Activated CD8-positive, alpha-beta T cell treated with anti-CD3 and anti-CD28 coated beads, Interleukin-2, amount 10 ng/mL, durations not matched to agents 7 days and 5 days (primary cell): Measurements from ENCODE around the gene MOV10L1. TPM values are rescaled to one million over a fixed set of nuclear protein-coding genes. Genes with fewer than 3 reads are reported as not detected.
"Not testable (repeated sequence)": the region's sequence is repeated elsewhere in the genome, so short reads cannot be mapped to it uniquely, and the experiment has no call there.

ENCODE experiments used
- ATAC-seq: fragments of 150-1000 bp; cut with Tn5 transposase; one replicate; pipeline ENCODE4 v1.10.0; 2021; ENCODE audit warnings: moderate library complexity
- CTCF ChIA-PET: fragments of 350-600 bp; sonication (Branson Sonifier 250); formaldehyde crosslinking; loops from one replicate; lab custom pipeline; 2021; ENCODE audit warnings: antibody characterized with exemption; lab: Charles Lee
- POLR2A ChIA-PET: fragments of 350-600 bp; sonication (Branson Sonifier 250); formaldehyde crosslinking; loops from one replicate; lab custom pipeline; 2021; ENCODE audit warnings: antibody characterized with exemption; lab: Charles Lee
- DNase-seq: peaks from one replicate; pipeline ENCODE4 v3.0.0-alpha.2; 2020
- H3K27ac Mint-ChIP-seq: one replicate; pipeline ENCODE4 v1.8.0; 2021; ENCODE audit warnings: mild to moderate bottlenecking, mixed read lengths
- H3K27me3 Mint-ChIP-seq: one replicate; pipeline ENCODE4 v1.8.0; 2021; ENCODE audit warnings: low read depth, mixed read lengths
- H3K36me3 Mint-ChIP-seq: one replicate; pipeline ENCODE4 v1.8.0; 2021; ENCODE audit warnings: low read depth, mixed read lengths
- H3K4me1 Mint-ChIP-seq: one replicate; pipeline ENCODE4 v1.8.0; 2021; ENCODE audit warnings: low read depth, mixed read lengths
- H3K4me3 Mint-ChIP-seq: one replicate; pipeline ENCODE4 v1.8.0; 2021; ENCODE audit warnings: mild to moderate bottlenecking, mixed read lengths
- H3K9me3 Mint-ChIP-seq: one replicate; pipeline ENCODE4 v1.8.0; 2022; ENCODE audit warnings: mixed read lengths; ENCODE audit not compliant: insufficient read depth
- total RNA-seq, 2 experiments: library from RNA; stranded (reverse); gene quantifications; one replicate each; pipeline ENCODE4 v1.2.3, GENCODE V29; 2021

Gene MOV10L1
- total RNA-seq, 2 experiments from 2014 or later, result not detected

DNA sequence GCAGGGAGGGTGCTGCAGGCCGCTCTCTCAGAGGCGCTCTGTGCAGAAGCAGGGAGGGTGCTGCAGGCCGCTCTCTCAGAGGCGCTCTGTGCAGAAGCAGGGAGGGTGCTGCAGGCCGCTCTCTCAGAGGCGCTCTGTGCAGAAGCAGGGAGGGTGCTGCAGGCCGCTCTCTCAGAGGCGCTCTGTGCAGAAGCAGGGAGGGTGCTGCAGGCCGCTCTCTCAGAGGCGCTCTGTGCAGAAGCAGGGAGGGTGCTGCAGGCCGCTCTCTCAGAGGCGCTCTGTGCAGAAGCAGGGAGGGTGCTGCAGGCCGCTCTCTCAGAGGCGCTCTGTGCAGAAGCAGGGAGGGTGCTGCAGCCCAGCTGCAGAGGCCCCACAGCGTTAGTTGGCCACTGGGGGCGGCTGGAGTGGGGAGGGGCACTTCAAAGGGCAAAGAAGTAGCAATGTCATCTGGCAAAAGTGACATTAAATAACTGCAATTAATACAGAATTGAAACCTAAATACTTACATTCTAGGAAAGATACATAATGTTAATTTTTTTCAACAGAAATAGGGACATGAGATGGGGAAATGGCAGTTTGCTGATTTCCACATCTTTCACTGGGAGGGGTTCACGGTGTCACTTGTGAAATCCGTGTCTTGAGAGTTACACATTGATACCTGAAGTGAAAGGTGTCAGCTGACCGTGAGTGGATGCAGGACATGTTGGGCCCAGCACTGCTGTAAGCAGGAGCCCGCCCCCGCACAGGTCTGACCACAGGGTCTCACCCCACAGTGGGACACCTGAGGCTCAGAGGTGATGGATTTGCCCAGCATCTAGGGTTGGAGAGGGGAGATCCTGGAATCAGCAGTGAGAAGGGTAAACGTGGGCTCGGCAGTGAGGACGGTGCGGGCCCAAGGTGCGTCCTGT is 57.7 kb downstream of the MOV10L1 start:
- POLR2A ChIA-PET, result interaction anchor here (0.7 kb wide), 1 partner anchor 51 kb away, joined by 3 read pairs; no protein-coding TSS in a partner anchor

GRCh38 chr22:50148166-50148500 is 58.3 kb downstream of the MOV10L1 start:
- ATAC-seq (no peak), DNase-seq (no peak)
- Mint-ChIP-seq H3K4me1 (peaks cover 5% of the 10 kb centered on the region), H3K36me3 (no peaks in the 10 kb centered on the region), H3K27me3 (peaks cover 3% of the 10 kb centered on the region), H3K9me3 (no peaks in the 10 kb centered on the region), H3K4me3 (no peak overlapping the region), H3K27ac (no peak overlapping the region)
- POLR2A ChIA-PET, result no interaction called here
- CTCF ChIA-PET, result interaction anchor here (1.6 to 2.7 kb wide), 4 partner anchors 19 to 63 kb away, joined by 5 to 15 read pairs (median 6); no protein-coding TSS in a partner anchor

More for the DNA sequence above, 57.7 kb downstream of the MOV10L1 start:
- H3K36me3 Mint-ChIP-seq, ATAC-seq, H3K9me3 Mint-ChIP-seq, H3K4me3 Mint-ChIP-seq, DNase-seq, H3K27me3 Mint-ChIP-seq, H3K4me1 Mint-ChIP-seq, H3K27ac Mint-ChIP-seq: not testable (repeated sequence)
- CTCF ChIA-PET, result interaction anchor here (1.6 to 2.7 kb wide), 4 partner anchors 18 to 64 kb away, joined by 5 to 15 read pairs (median 6); no protein-coding TSS in a partner anchor

- CTCF ChIA-PET, result interaction anchor here (0.9 to 2.7 kb wide), 12 partner anchors 13 to 95 kb away, joined by 3 to 15 read pairs (median 5); partner anchors contain the start of genes MLC1 and TUBGCP6
- ATAC-seq (peak; percentile 98), DNase-seq (peak; percentile 84)
- Mint-ChIP-seq H3K9me3 (no peaks in the 10 kb centered on the region), H3K4me1 (peaks cover 5% of the 10 kb centered on the region), H3K27me3 (no peaks in the 10 kb centered on the region), H3K4me3 (no peak overlapping the region), H3K36me3 (no peaks in the 10 kb centered on the region), H3K27ac (no peak overlapping the region)
- POLR2A ChIA-PET, result interaction anchor here (1.0 to 2.4 kb wide), 2 partner anchors 42 to 64 kb away, joined by 4 to 7 read pairs; no protein-coding TSS in a partner anchor
Measured at GRCh38 chr22:50148991-50149721, 59.4 kb downstream of the MOV10L1 start.

- Mint-ChIP-seq H3K36me3 (no peaks in the 10 kb centered on the region), H3K27ac (no peak overlapping the region)
- POLR2A ChIA-PET, result interaction anchor here (2.4 kb wide), 1 partner anchor 40 kb away, joined by 7 read pairs; no protein-coding TSS in a partner anchor
Measured at GRCh38 chr22:50150161-50151129, 60.6 kb downstream of the MOV10L1 start.

GRCh38 chr22:50151571-50152537 is 62.0 kb downstream of the MOV10L1 start:
- H3K36me3 Mint-ChIP-seq, result no peaks in the 10 kb centered on the region
- CTCF ChIA-PET, result interaction anchor here (1.8 kb wide), 1 partner anchor 9 kb away, joined by 6 read pairs; no protein-coding TSS in a partner anchor
- POLR2A ChIA-PET, result no interaction called here
- no peak overlapping the region for H3K4me3 Mint-ChIP-seq
- DNase-seq, result no peak
- no peaks in the 10 kb centered on the region for H3K9me3 Mint-ChIP-seq
- peaks cover 5% of the 10 kb centered on the region for H3K4me1 Mint-ChIP-seq
- no peaks in the 10 kb centered on the region for H3K27me3 Mint-ChIP-seq
- no peak for ATAC-seq
- H3K27ac Mint-ChIP-seq, result no peak overlapping the region

More at GRCh38 chr22:50150161-50151129, 60.6 kb downstream of the MOV10L1 start:
- Mint-ChIP-seq H3K9me3 (no peaks in the 10 kb centered on the region), H3K4me1 (peaks cover 5% of the 10 kb centered on the region), H3K27me3 (no peaks in the 10 kb centered on the region), H3K4me3 (no peak overlapping the region)
- CTCF ChIA-PET, result interaction anchor here (1.4 to 2.7 kb wide), 5 partner anchors 53 to 94 kb away, joined by 3 to 15 read pairs (median 6); partner anchors contain the start of gene TUBGCP6
- no peak for DNase-seq
- no peak for ATAC-seq

DNA sequence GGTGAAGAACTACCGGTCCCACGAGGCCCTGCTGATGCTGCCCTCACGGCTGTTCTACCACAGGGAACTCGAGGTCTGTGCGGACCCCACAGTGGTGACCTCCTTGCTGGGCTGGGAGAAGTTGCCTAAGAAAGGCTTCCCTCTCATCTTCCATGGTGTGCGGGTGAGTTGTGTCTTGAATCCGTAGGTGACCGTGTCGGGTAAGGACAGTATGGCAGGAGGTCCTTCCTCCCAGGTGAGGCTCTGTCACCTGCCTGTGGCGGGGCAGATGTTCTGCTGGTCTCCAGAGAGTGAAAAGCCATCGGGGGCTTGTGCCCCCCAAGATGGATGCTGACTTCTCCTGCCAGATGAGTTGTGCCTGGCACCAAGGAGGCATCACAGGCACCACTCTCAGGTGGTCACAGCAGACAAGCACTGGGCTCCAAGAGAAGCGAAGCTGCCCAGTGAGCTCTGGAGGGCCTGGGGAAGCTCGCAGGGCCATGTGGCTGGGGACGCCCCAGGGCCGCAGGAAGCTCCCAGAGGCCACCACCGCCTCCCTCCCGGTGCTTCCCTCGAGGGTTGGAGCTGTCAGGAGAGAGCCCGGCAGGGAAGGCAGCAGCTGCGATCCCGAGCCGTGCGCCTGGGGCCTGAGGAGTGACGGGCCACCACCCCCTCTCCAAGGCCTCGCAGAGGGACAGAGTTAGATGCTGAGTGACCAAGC is 63.4 kb downstream of the MOV10L1 start:
- Mint-ChIP-seq H3K9me3 (no peaks in the 10 kb centered on the region), H3K4me1 (peaks cover 5% of the 10 kb centered on the region), H3K27ac (no peak overlapping the region), H3K4me3 (no peak overlapping the region), H3K27me3 (peaks cover 5% of the 10 kb centered on the region), H3K36me3 (no peaks in the 10 kb centered on the region)
- no peak for ATAC-seq
- DNase-seq, result no peak
- ChIA-PET POLR2A (no interaction called here), CTCF (interaction anchor here (1.8 kb wide), 1 partner anchor 11 kb away, joined by 6 read pairs; no protein-coding TSS in a partner anchor)

GRCh38 chr22:50153756-50154140 is 63.9 kb downstream of the MOV10L1 start:
- CTCF ChIA-PET, result no interaction called here
- H3K36me3 Mint-ChIP-seq, result no peaks in the 10 kb centered on the region
- H3K27ac Mint-ChIP-seq, result no peak overlapping the region
- ATAC-seq (no peak), DNase-seq (no peak)
- POLR2A ChIA-PET, result no interaction called here
- H3K4me1 Mint-ChIP-seq, result peaks cover 5% of the 10 kb centered on the region
- no peaks in the 10 kb centered on the region for H3K9me3 Mint-ChIP-seq
- H3K4me3 Mint-ChIP-seq, result no peak overlapping the region
- peaks cover 5% of the 10 kb centered on the region for H3K27me3 Mint-ChIP-seq

GRCh38 chr22:50157709-50158375 is 68.0 kb downstream of the MOV10L1 start:
- CTCF ChIA-PET, result interaction anchor here (1.6 kb wide), 1 partner anchor 53 kb away, joined by 3 read pairs; no protein-coding TSS in a partner anchor
- POLR2A ChIA-PET, result no interaction called here
- H3K9me3 Mint-ChIP-seq, result no peaks in the 10 kb centered on the region
- H3K4me3 Mint-ChIP-seq, result no peak overlapping the region
- H3K36me3 Mint-ChIP-seq, result no peaks in the 10 kb centered on the region
- ATAC-seq (no peak), DNase-seq (no peak)
- H3K27me3 Mint-ChIP-seq, result peaks cover 8% of the 10 kb centered on the region
- no peaks in the 10 kb centered on the region for H3K4me1 Mint-ChIP-seq
- H3K27ac Mint-ChIP-seq, result no peak overlapping the region

- H3K4me3 Mint-ChIP-seq, result no peak overlapping the region
- POLR2A ChIA-PET, result no interaction called here
- ATAC-seq, result no peak
Measured at GRCh38 chr22:50160947-50161346, 71.1 kb downstream of the MOV10L1 start.

More at GRCh38 chr22:50160947-50161346, 71.1 kb downstream of the MOV10L1 start:
- no peak for DNase-seq
- Mint-ChIP-seq H3K36me3 (no peaks in the 10 kb centered on the region), H3K4me1 (no peaks in the 10 kb centered on the region), H3K9me3 (no peaks in the 10 kb centered on the region), H3K27me3 (peaks cover 8% of the 10 kb centered on the region), H3K27ac (no peak overlapping the region)
- CTCF ChIA-PET, result no interaction called here
